Endothelial cell of umbilical vein (primary cell): ENCODE data around the gene ANXA11. TPM values are rescaled to one million over a fixed set of nuclear protein-coding genes. Genes with fewer than 3 reads are reported as not detected.
"Not testable (repeated sequence)": the region's sequence is repeated elsewhere in the genome, so short reads cannot be mapped to it uniquely, and the experiment has no call there.

Experiments
- BruUV-seq: library from RNA; stranded (reverse); fragments of 400-500 nt; replicated peaks from 2 replicates; lab custom pipeline; 2021; lab: Mats Ljungman, UMichigan
- CTCF ChIA-PET: fragments of 300-600, 350-600 bp; sonication (Branson Sonifier 250); formaldehyde crosslinking; loops from one replicate; lab custom pipeline; 2021; ENCODE audit warnings: antibody characterized with exemption, inconsistent platforms; lab: Charles Lee
- POLR2A ChIA-PET: fragments of 300-600, 350-600 bp; sonication (Branson Sonifier 250); formaldehyde crosslinking; loops from one replicate; lab custom pipeline; 2021; ENCODE audit warnings: antibody characterized with exemption, inconsistent platforms; lab: Charles Lee
- DNase-seq: peaks from one replicate; pipeline ENCODE4 v3.0.0-alpha.2; 2011; ENCODE audit warnings: low read depth, low spot score
- FAIRE-seq: peaks from 2 replicates; lab custom pipeline; 2011; peaks lifted over from hg19 to GRCh38; lab: Jason Lieb, UNC
- H2AFZ ChIP-seq: 2 replicates; pipeline ENCODE4 v1.6.0; 2012; ENCODE audit warnings: low read depth, low read length, control low read depth, inconsistent platforms
- H3K27ac ChIP-seq: 2 replicates; pipeline ENCODE4 v1.5.1; 2011; ENCODE audit warnings: low read depth, mild to moderate bottlenecking, control low read depth, low read length, moderate library complexity; ENCODE audit not compliant: insufficient read depth
- H3K27me3 ChIP-seq, 2 experiments: 2 replicates each; pipeline versions ENCODE4 v1.6.0 to v1.6.1; 2011; ENCODE audit warnings: low read length in 2 of 2, mixed read lengths in 1 of 2; ENCODE audit not compliant: control insufficient read depth in 2 of 2, insufficient read depth in 2 of 2
- H3K36me3 ChIP-seq, 2 experiments: 2 replicates in 1 of 2; 3 replicates in 1 of 2; pipeline ENCODE4 v1.5.1; 2011; ENCODE audit warnings: low read length in 2 of 2, mild to moderate bottlenecking in 1 of 2, moderate library complexity in 1 of 2; ENCODE audit not compliant: control insufficient read depth in 2 of 2, insufficient read depth in 2 of 2; ENCODE audit errors: extremely low read depth in 1 of 2
- H3K4me1 ChIP-seq: 3 replicates; pipeline ENCODE4 v1.5.1; 2011; ENCODE audit warnings: mild to moderate bottlenecking, low read length; ENCODE audit not compliant: control insufficient read depth, insufficient read depth; ENCODE audit errors: extremely low read depth
- H3K4me2 ChIP-seq: 2 replicates; pipeline ENCODE4 v1.6.1; 2011; ENCODE audit warnings: low read length, control low read depth, mixed read lengths; ENCODE audit not compliant: insufficient read depth
- H3K4me3 ChIP-seq, 3 experiments: fragments of 200-600 bp in 1 of 3; sonication (generic), shearing (Covaris generic) in 1 of 3; replicated peaks in 1 of 3; 2 replicates each; pipeline ENCODE4 v1.5.1; 2011 to 2016; ENCODE audit warnings: control low read depth in 3 of 3, low read length in 3 of 3, mild to moderate bottlenecking in 2 of 3, inconsistent platforms in 1 of 3, low read depth in 1 of 3, moderate library complexity in 1 of 3; ENCODE audit not compliant: insufficient read depth in 1 of 3
- H3K79me2 ChIP-seq: 2 replicates; pipeline ENCODE4 v1.6.0; 2012; ENCODE audit warnings: low read length, inconsistent platforms; ENCODE audit not compliant: control insufficient read depth, insufficient read depth
- H3K9ac ChIP-seq: replicated peaks from 2 replicates; pipeline ENCODE3; 2011; ENCODE audit warnings: low read length, control low read depth; ENCODE audit not compliant: insufficient read depth; ENCODE audit errors: extremely low read depth
- H3K9me1 ChIP-seq: replicated peaks from 3 replicates; pipeline ENCODE4 v1.6.0; 2011; ENCODE audit warnings: mild to moderate bottlenecking, low read length; ENCODE audit not compliant: control insufficient read depth, insufficient read depth; ENCODE audit errors: extremely low read depth
- H3K9me3 ChIP-seq: replicated peaks from 2 replicates; pipeline ENCODE4 v1.5.1; 2012; ENCODE audit warnings: low read length, inconsistent platforms; ENCODE audit not compliant: control insufficient read depth, insufficient read depth
- H4K20me1 ChIP-seq: replicated peaks from 2 replicates; pipeline ENCODE3; 2011; ENCODE audit warnings: mild to moderate bottlenecking, low read length; ENCODE audit not compliant: control insufficient read depth, insufficient read depth; ENCODE audit errors: extremely low read depth
- dilution Hi-C: fragments of 300-500 bp; cut with MboI; formaldehyde crosslinking; loops from one replicate; pipeline ENCODE4 v1.15.0; 2019; ENCODE audit warnings: low sequenced_read_pairs; ENCODE audit not compliant: extremely low pct_ligation_motif_present
- intact Hi-C: fragments of 100-400 bp; cut with micrococcal nuclease; formaldehyde crosslinking; loops from one replicate; pipeline ENCODE4 v1.10.0; 2022
- polyA plus RNA-seq, 4 experiments: library from polyadenylated mRNA; depleted of rRNA in 3 of 4; stranded (reverse) in 3 of 4; unstranded in 1 of 4; fragments of >200 nt; gene quantifications; 2 replicates each; pipeline versions ENCODE4 v1.2.1 to v1.2.3, GENCODE V29; 2011 to 2012; ENCODE audit warnings: missing spikeins in 1 of 4
- total RNA-seq: library from RNA; stranded (reverse); gene quantifications from 2 replicates; pipeline ENCODE4 v1.2.3, GENCODE V29; 2021

The ANXA11 gene
- total and polyA plus RNA-seq, 2 donors (not counting 3 experiments of a cell fraction or from before 2014, with no cell fraction given) = 59.2 to 143 TPM

DNA sequence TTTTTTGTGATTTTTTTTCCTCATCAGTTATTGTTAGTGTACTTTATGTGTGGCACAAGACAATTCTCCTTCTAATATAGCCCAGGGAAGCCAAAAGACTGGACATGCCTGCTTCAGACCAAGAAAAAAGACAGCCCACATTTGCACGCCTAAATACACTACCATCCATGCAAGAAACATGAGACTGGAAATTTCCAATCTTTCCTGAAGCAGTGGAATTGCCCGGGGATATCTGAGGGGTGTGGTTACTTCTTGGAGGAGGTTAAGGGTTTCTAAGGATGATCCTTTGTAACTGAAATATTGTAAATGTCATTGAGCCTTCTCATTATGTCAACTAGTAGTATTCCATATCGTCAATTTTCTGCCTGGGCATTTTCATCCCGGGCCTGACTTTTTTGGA lies 37.0 kb upstream of the ANXA11 start:
- H3K4me2 ChIP-seq, dilution Hi-C loops, CTCF ChIA-PET, H4K20me1 ChIP-seq, H3K79me2 ChIP-seq, POLR2A ChIA-PET, DNase-seq, H3K4me1 ChIP-seq, H3K9me1 ChIP-seq, H3K27me3 ChIP-seq, BruUV-seq, H3K4me3 ChIP-seq, H3K9ac ChIP-seq, H3K36me3 ChIP-seq, H3K9me3 ChIP-seq, H2AFZ ChIP-seq, H3K27ac ChIP-seq, intact Hi-C loops: not testable (repeated sequence)
- FAIRE-seq = peak; percentile 66

DNA sequence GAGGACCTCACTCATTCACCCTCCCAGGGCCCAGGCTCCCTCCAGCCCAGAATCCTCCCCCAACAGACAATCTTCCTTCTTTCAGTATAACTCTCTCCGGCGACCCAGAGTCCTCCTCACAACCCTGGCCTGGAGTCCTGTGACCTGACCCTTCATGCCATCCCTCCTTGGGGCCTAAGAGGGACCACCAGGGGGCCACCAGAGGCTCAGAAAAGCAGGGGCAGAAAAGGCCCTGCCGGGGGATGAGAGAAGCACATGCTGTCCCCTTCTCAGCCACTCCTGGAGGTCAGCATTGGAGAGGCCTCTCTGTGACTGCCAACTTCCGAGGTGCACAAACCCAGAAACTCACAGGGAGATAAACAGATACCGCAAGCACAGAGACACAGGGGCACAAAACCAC lies 31.1 kb upstream of the ANXA11 start:
- H3K9ac ChIP-seq, H4K20me1 ChIP-seq, intact Hi-C loops, H3K27ac ChIP-seq, CTCF ChIA-PET, FAIRE-seq, BruUV-seq, H3K9me3 ChIP-seq, DNase-seq, H2AFZ ChIP-seq, H3K9me1 ChIP-seq, H3K4me2 ChIP-seq, POLR2A ChIA-PET, H3K4me1 ChIP-seq, H3K36me3 ChIP-seq, H3K4me3 ChIP-seq, H3K79me2 ChIP-seq, H3K27me3 ChIP-seq, dilution Hi-C loops: not testable (repeated sequence)

DNA sequence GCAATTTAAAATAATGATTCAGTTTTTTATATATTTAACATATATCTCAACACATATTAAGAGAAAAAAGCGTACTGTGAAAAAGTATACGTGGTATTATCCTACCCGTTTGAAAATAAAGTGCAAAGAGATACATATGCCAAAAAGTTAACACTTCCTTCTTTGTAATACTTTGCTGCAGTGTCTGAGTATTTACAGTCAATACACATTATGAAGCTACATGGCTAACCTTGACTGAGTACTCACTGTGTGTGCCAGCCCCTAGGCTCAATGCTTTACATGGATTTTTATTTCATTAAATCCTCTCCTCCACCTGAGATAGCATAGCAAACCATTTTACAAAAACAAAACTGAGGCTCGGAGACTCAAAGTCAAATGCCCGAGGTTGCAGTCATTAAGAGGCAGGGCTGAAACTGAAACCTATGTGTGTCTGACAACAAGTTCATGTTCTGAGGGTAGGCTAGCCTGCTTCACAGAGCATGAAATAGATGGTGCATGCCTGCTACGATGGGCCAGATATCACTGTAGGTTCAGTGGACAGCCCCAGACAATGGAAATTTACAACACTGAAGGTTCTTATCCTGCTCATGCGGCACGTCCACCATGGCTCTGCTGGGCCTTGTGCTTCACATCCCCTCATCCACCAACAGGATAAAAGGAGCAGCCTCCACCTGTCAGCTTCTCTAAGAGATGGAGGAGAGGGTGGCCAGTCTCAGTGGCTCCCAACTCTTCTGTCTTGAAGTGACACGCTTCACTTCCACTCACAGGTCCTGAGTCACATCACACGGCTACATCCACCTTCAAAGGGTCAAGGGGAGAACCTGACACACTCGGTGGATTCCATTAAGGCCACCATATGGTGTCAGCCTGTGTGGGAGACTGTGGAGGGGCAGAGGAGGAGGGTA lies 29.2 kb upstream of the ANXA11 start:
- BruUV-seq, H3K4me2 ChIP-seq, dilution Hi-C loops, intact Hi-C loops, DNase-seq, H3K9ac ChIP-seq, H3K36me3 ChIP-seq, H3K9me3 ChIP-seq, H3K4me1 ChIP-seq, FAIRE-seq, H3K9me1 ChIP-seq, H3K79me2 ChIP-seq, CTCF ChIA-PET, H3K27ac ChIP-seq, H3K4me3 ChIP-seq, H2AFZ ChIP-seq, POLR2A ChIA-PET, H3K27me3 ChIP-seq, H4K20me1 ChIP-seq: not testable (repeated sequence)

DNA sequence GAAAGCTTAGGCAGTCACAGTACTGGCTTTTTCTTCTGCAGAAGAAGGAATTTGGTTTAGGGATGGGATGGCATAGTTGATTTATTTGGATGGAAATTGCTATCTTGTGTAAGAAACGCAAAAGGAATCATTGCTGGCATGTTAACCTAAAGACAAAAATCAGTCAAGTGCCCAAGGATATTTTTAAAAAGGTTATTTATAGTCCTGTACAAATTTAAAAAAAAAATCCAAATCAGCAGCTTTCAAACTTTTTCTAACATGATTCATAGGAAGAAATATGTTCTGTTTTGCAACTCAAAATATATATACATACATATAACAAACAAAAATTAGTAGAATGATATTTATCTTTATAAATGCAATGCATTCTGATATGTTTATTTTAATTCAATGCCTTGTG lies 28.5 kb upstream of the ANXA11 start:
- POLR2A ChIA-PET, FAIRE-seq: not testable (repeated sequence)

More for the DNA sequence above, 28.5 kb upstream of the ANXA11 start:
- H3K4me1 ChIP-seq, H3K4me3 ChIP-seq, DNase-seq, H3K9ac ChIP-seq, BruUV-seq, H2AFZ ChIP-seq, H4K20me1 ChIP-seq, H3K79me2 ChIP-seq, H3K36me3 ChIP-seq, intact Hi-C loops, H3K27ac ChIP-seq, dilution Hi-C loops, H3K9me1 ChIP-seq, H3K9me3 ChIP-seq, H3K27me3 ChIP-seq, H3K4me2 ChIP-seq: not testable (repeated sequence)
- CTCF ChIA-PET = interaction anchor here (1.2 kb wide), 1 partner anchor 90 kb away, joined by 3 read pairs; no protein-coding TSS in a partner anchor
